GM18858 (cell line): ENCODE results near the gene OGDHL.
"Not testable (repeated sequence)": the region's sequence is repeated elsewhere in the genome, so short reads cannot be mapped to it uniquely, and the experiment has no call there.

Experiments
- ATAC-seq: cut with Tn5 transposase; IDR thresholded peaks from one replicate; pipeline ENCODE4 v1.9.1; 2021; ENCODE audit not compliant: unreplicated experiment

Gene OGDHL

GRCh38 chr10:49740346-49741107 is 21.6 kb downstream of the OGDHL start:
- no peak for ATAC-seq

GRCh38 chr10:49739426-49739825 is 22.7 kb downstream of the OGDHL start:
- no peak for ATAC-seq

DNA sequence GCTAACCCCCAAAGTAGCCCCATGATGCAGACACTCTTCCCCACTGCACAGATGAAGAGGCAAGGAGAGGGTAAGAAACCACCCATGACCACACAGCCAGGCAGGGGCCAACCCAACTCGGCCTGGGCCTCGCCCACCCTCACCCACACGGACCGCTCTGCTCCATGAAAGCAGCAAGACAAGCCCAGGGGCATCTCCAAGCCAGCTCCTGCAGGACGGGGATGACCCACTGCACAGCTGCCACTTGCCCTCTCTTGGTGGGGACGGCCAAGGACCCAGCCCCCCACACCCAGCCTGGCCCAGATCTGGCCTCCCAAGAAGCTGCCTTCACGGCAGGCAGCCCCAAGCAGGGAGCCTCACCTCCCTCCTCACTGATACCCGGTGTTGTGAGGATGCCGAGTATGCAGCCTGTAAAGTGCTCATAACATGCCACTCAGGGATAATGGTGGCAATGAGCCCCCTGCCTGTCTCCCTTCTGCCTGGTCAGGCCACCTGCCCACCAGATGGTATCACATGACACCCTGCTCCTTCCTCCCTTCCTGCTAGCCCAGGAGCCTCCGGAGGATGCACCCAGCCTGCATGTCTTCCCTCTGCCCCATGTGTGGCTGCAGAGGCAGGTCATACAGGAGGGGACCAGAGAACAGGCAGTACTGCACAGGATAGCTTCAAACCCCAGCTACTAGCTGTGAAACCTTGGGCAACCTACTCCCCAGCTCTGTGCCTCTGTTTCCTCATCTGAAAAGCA is 23.3 kb downstream of the OGDHL start:
- no peak for ATAC-seq

- no peak for ATAC-seq
Measured at GRCh38 chr10:49737474-49738201, 24.5 kb downstream of the OGDHL start.

GRCh38 chr10:49736564-49737113 is 25.5 kb downstream of the OGDHL start:
- ATAC-seq, result no peak

- ATAC-seq, result no peak
Measured at GRCh38 chr10:49735848-49736563, 26.1 kb downstream of the OGDHL start.

GRCh38 chr10:49735161-49735560 is 27.0 kb downstream of the OGDHL start:
- ATAC-seq, result no peak

DNA sequence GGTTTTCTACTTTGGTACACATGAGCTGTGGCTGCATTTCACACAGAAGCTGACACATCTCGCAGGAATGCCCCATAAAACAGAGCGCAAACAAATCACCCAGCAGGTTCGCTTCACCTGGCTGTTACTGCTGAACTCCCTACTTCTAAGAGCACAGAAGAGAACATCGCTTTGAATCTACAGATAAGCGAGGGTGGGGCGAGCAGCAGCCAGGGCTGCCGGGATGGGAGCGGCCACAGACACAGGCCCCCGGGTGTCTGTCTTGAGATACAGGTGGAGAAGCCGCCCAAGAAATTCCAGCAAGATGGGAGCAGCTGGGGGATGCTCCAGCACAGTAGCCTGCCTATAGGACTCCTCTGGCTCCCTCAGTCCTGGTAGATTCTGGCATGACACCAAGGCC is 27.4 kb downstream of the OGDHL start:
- no peak for ATAC-seq

GRCh38 chr10:49733866-49734265 is 28.3 kb downstream of the OGDHL start:
- no peak for ATAC-seq

- no peak for ATAC-seq
Measured at GRCh38 chr10:49726593-49726992, 35.5 kb downstream of the OGDHL start.

DNA sequence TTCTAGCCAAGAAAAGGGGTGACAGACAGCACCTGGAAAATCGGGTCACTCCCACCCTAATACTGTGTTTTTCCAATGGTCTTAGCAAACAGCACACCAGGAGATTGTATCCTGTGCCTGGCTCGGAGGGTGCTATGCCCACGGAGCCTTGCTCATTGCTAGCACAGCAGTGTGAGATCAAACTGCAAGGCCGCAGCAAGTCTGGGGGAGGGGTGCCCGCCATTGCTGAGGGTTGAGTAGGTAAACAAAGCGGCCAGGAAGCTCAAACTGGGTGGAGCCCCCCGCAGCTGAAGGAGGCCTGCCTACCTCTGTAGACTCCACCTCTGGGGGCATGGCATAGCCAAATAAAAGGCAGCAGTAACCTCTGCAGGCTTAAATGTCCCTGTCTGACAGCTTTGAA is 47.0 kb downstream of the OGDHL start:
- not testable (repeated sequence) for ATAC-seq

DNA sequence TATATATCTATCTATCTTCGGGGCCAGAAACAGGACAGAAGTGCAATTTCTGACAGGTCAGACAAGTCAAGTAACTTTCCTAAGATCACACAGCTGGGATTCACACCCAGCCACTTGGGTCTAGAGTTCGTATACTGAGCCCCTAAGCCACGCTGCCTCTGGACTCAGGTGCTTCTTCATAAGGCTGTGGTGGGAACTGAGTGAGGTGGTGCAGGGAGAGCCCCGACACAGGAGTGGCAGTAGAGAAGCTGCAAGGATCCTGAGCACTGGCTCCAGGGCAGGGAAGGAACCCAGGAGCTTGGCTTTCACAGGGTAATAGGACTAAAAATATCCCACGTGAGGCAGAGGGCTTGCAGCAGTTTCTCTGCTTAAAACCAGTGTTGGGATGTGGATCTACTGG is 48.9 kb downstream of the OGDHL start:
- no peak for ATAC-seq

DNA sequence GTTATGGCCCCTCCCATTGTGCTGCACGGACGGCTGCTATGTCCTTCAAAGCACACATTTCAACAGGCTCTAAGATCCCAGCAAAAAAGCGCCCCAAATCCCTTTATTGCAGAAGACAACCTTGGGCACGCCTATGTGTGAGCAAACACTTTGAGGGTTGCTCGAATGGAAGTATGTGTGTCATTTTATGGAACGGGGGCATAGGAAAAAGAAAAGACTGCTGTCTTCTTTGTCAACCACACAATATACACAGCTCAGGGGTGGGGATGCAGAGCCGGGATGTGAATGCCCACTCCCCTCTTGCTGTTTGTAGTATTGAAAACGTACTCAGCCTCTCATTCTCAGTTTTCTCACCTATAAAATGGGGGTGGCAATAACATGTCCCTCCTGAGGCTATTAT is 50.6 kb downstream of the OGDHL start:
- no peak for ATAC-seq

DNA sequence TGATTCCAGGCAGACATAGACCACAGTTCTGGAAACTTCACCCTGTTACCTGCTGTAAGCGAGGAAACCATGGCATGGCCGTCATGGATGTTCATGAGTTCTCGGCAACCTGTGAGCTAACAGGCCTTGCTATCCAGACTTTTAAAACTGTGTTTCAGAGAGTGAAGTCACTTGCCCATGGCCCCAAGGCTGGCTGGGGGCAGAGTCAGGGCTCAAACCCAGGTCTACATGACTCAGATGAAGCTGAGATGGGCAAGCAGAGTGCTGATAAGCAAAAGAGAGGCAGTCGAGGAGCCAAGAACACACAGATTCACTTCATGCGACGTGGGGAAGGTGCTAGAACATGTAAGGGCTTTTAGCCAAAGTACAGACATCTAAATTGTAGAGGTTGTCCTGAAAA is 51.2 kb downstream of the OGDHL start:
- ATAC-seq, result no peak

- no peak for ATAC-seq
Measured at GRCh38 chr10:49709934-49710333, 52.2 kb downstream of the OGDHL start.

- no peak for ATAC-seq
Measured at GRCh38 chr10:49707585-49707984, 54.5 kb downstream of the OGDHL start.

DNA sequence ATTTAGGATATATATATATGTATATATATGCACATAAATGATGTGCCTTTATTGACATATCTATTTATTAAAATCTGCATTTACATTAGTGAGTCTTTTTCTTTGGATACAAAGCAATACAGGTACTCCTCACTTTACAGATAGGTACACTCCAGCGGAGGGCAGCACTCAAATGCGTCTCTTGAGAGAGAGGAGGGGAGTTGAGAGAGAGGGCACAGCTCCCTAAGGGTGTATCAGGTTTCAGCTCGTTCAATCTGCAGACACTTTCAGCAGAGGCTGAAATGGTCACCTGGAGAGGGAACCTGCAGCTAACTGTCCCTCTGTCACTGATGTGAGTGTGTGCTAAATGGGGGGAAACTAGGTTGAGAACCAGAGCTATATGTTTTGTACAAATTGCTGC is 61.1 kb downstream of the OGDHL start:
- no peak for ATAC-seq

DNA sequence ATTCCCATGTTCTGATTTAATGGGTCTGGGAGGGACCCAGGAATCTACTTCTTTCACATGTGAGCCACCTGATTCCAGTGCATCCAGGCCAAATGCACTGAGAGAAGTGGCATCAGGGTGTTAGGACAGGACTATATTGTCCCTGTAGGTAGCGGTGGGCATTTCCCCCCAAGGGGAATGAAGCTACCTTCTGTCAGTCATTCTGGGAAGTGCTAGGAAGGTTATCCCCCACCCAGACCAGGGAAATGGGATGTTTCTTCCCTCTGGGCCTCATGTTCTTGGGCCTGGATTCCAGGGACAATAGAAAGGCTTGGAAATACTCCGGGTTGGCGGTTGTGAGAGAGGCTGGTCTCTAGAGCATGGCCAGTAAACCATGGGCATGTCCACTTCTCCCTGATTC is 61.9 kb downstream of the OGDHL start:
- ATAC-seq, result no peak

DNA sequence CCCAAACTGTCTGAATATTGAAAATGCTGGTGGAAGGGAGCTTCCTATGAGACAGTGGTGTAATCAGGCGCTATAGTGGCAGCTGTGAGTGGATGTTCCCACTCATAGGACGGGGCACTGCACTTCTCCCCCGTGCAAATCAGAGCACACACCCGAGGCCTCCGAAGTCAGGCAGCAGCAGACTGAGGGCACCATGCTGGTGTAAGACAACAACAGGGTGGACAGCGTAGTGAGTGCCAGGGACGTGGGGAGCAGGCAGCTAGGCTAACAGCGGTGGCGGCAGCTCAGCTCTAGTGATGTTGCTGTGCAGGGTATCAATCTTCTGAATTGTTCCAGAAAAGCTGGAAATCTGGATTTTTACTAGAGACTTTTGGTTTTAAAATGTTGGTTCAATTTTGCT is 63.4 kb downstream of the OGDHL start:
- no peak for ATAC-seq

DNA sequence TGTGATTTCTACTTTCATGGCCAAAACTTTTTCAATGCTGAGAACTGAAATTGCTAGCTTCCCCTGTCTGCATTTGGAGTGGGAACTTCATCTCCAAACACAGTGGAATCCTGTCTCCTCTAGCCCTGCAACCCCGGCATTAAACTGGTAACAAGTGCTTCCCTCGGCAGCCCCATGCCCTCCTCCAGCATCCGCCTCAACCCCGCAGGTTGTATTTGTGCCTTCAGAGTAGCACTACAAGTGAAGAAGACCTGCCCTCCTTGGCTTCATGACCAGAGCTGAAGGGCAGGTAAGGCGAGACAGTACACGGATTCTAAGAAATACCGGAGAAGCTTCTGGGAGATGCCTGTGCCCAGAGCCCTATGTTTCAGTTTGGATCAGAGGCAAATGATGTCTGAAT is 65.8 kb downstream of the OGDHL start:
- no peak for ATAC-seq

GRCh38 chr10:49694466-49694865 is 67.7 kb downstream of the OGDHL start:
- ATAC-seq, result no peak
